ENCODE results near the gene CREG2. TPM values are rescaled to one million over a fixed set of nuclear protein-coding genes. Genes with fewer than 3 reads are reported as not detected.

CREG2 gene
- total and polyA plus RNA-seq, 2 donors (not counting 1 experiment from before 2014, with no cell fraction given), result 0.10 TPM; not detected in 1

GRCh38 chr2:101348883-101349282 lies 38.4 kb downstream of the CREG2 start:
- no peak for DNase-seq
- Histone ChIP-seq H3K4me1 (ENCODE audit: control insufficient read depth in 2 of 2, insufficient read depth in 2 of 2, low read length in 2 of 2) (no peaks in the 10 kb centered on the region), H4K20me1 (ENCODE audit: control insufficient read depth, insufficient read depth, low read length, poor library complexity, severe bottlenecking) (no peaks in the 10 kb centered on the region), H3K4me2 (replicated peaks; ENCODE audit: low read depth, low read length, poor library complexity, severe bottlenecking) (no peak overlapping the region), H2AFZ (ENCODE audit: insufficient read depth, low read depth, low read length, poor library complexity, severe bottlenecking) (no peak overlapping the region), H3K79me2 (ENCODE audit: control insufficient read depth, insufficient read depth, low read length) (no peaks in the 10 kb centered on the region), H3K9ac (ENCODE audit: low read length) (no peak overlapping the region), H3K27me3 (replicated peaks in 1 of 4; ENCODE audit: control extremely low read depth in 1 of 4, control insufficient read depth in 3 of 4, insufficient read depth in 4 of 4, low read length in 3 of 4) (peaks cover 0 to 2% (median 0%) of the 10 kb centered on the region in 4 experiments), H3K9me3 (ENCODE audit: control extremely low read depth in 1 of 3, control insufficient read depth in 2 of 3, insufficient read depth in 1 of 3, low read length in 2 of 3) (no peaks in the 10 kb centered on the region), H3K4me3 (ENCODE audit: control extremely low read depth in 1 of 5, extremely low read depth in 1 of 5, insufficient read depth in 1 of 5, low read depth in 2 of 5, low read length in 4 of 5) (no peak overlapping the region), H3K36me3 (replicated peaks in 1 of 2; ENCODE audit: control extremely low read depth in 1 of 2, control insufficient read depth in 1 of 2, extremely low read depth in 1 of 2, insufficient read depth in 2 of 2, low read length in 1 of 2) (no peaks in the 10 kb centered on the region), H3K27ac (ENCODE audit: low read length in 2 of 2) (no peak overlapping the region)
- TF ChIP-seq, protein P1, sequence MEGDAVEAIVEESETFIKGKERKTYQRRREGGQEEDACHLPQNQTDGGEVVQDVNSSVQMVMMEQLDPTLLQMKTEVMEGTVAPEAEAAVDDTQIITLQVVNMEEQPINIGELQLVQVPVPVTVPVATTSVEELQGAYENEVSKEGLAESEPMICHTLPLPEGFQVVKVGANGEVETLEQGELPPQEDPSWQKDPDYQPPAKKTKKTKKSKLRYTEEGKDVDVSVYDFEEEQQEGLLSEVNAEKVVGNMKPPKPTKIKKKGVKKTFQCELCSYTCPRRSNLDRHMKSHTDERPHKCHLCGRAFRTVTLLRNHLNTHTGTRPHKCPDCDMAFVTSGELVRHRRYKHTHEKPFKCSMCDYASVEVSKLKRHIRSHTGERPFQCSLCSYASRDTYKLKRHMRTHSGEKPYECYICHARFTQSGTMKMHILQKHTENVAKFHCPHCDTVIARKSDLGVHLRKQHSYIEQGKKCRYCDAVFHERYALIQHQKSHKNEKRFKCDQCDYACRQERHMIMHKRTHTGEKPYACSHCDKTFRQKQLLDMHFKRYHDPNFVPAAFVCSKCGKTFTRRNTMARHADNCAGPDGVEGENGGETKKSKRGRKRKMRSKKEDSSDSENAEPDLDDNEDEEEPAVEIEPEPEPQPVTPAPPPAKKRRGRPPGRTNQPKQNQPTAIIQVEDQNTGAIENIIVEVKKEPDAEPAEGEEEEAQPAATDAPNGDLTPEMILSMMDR (IDR thresholded peaks at IDR 0.05), result no peak
- TF ChIP-seq EZH2 (IDR thresholded peaks at IDR 0.05; ENCODE audit: borderline replicate concordance, insufficient read depth, low read depth, low read length, poor library complexity, severe bottlenecking), result no peak
- ATAC-seq (ENCODE audit: low read depth), result no peak
- no peak overlapping the region for H3K27ac Mint-ChIP-seq
- H3K4me1 Mint-ChIP-seq, result peaks cover 2% of the 10 kb centered on the region
- ChIA-PET CTCF (interaction anchor here (1.2 to 5.6 kb wide), 4 partner anchors 8 to 892 kb away, joined by 5 to 17 read pairs (median 8); no protein-coding TSS in a partner anchor), POLR2A (no interaction called here)
- H3K4me3 Mint-ChIP-seq, result no peak overlapping the region
- no peaks in the 10 kb centered on the region for H3K27me3 Mint-ChIP-seq
- WGBS (ENCODE audit: insufficient coverage), result no CpG with 5 or more reads among the region's 1 CpG
- intact Hi-C loops (cut with micrococcal nuclease), result loop anchor here (10.0 kb wide), 1 partner anchor 1096 kb away; no protein-coding TSS in a partner anchor
- H3K9me3 Mint-ChIP-seq (ENCODE audit: insufficient read depth), result no peaks in the 10 kb centered on the region

- H3K9ac ChIP-seq (ENCODE audit: low read length), result no peak overlapping the region
- H3K36me3 ChIP-seq (replicated peaks in 1 of 2; ENCODE audit: control extremely low read depth in 1 of 2, control insufficient read depth in 1 of 2, extremely low read depth in 1 of 2, insufficient read depth in 2 of 2, low read length in 1 of 2), result no peaks in the 10 kb centered on the region
- intact Hi-C loops (cut with micrococcal nuclease), result loop anchor here (10.0 kb wide), 1 partner anchor 1098 kb away; no protein-coding TSS in a partner anchor
- CTCF ChIA-PET, result interaction anchor here (0.7 to 5.6 kb wide), 6 partner anchors 15 to 894 kb away, joined by 3 to 17 read pairs (median 6); partner anchors contain the start of gene CREG2
- ATAC-seq (ENCODE audit: low read depth), result no peak
- no peak overlapping the region for H3K4me3 ChIP-seq (ENCODE audit: control extremely low read depth in 1 of 5, extremely low read depth in 1 of 5, insufficient read depth in 1 of 5, low read depth in 2 of 5, low read length in 4 of 5)
- WGBS (ENCODE audit: insufficient coverage), result no CpG with 5 or more reads among the region's 3 CpGs
- H3K4me1 Mint-ChIP-seq, result peaks cover 6% of the 10 kb centered on the region
- no peak for DNase-seq
- no peak for TF ChIP-seq EZH2 (IDR thresholded peaks at IDR 0.05; ENCODE audit: borderline replicate concordance, insufficient read depth, low read depth, low read length, poor library complexity, severe bottlenecking)
- TF ChIP-seq, protein P1 (IDR thresholded peaks at IDR 0.05), result no peak
- POLR2A ChIA-PET, result no interaction called here
- no peaks in the 10 kb centered on the region for H3K27me3 Mint-ChIP-seq
- no peak overlapping the region for H3K4me2 ChIP-seq (replicated peaks; ENCODE audit: low read depth, low read length, poor library complexity, severe bottlenecking)
- H3K27ac ChIP-seq (ENCODE audit: low read length in 2 of 2), result no peak overlapping the region
- H3K9me3 Mint-ChIP-seq (ENCODE audit: insufficient read depth), result no peaks in the 10 kb centered on the region
- no peak overlapping the region for H2AFZ ChIP-seq (ENCODE audit: insufficient read depth, low read depth, low read length, poor library complexity, severe bottlenecking)
- H3K79me2 ChIP-seq (ENCODE audit: control insufficient read depth, insufficient read depth, low read length), result no peaks in the 10 kb centered on the region
- H4K20me1 ChIP-seq (ENCODE audit: control insufficient read depth, insufficient read depth, low read length, poor library complexity, severe bottlenecking), result no peaks in the 10 kb centered on the region
- peaks cover 0 to 5% of the 10 kb centered on the region in 2 donors for H3K4me1 ChIP-seq (ENCODE audit: control insufficient read depth in 2 of 2, insufficient read depth in 2 of 2, low read length in 2 of 2)
- H3K9me3 ChIP-seq (ENCODE audit: control extremely low read depth in 1 of 3, control insufficient read depth in 2 of 3, insufficient read depth in 1 of 3, low read length in 2 of 3), result peaks cover 0 to 5% (median 0%) of the 10 kb centered on the region in 3 donors
- no peak overlapping the region for H3K27ac Mint-ChIP-seq
- H3K4me3 Mint-ChIP-seq, result no peak overlapping the region
- peaks cover 0 to 2% (median 0%) of the 10 kb centered on the region in 4 experiments for H3K27me3 ChIP-seq (replicated peaks in 1 of 4; ENCODE audit: control extremely low read depth in 1 of 4, control insufficient read depth in 3 of 4, insufficient read depth in 4 of 4, low read length in 3 of 4)
Observed at GRCh38 chr2:101346909-101347308, 40.4 kb downstream of the CREG2 start.

Data from B cell (primary cell).